Uterus (tissue), 4 donors: ENCODE results near the gene SP8. TPM values are rescaled to one million over a fixed set of nuclear protein-coding genes. Genes with fewer than 3 reads are reported as not detected.

Source experiments
- DNase-seq, 2 donors: peaks; one replicate each; pipeline ENCODE4 v3.0.0-alpha.2; 2019 to 2020
- H3K27ac ChIP-seq, 2 donors: fragments of 200-600 bp; sonication (generic); 1 replicate in 1 of 2; 2 replicates in 1 of 2; pipeline ENCODE4 v1.5.1; 2016 to 2018
- H3K27me3 ChIP-seq, 2 donors: fragments of 200-600 bp; sonication (generic); one replicate each; pipeline ENCODE4 v1.5.1; 2018 to 2019; ENCODE audit warnings: control low read depth in 1 of 2
- H3K36me3 ChIP-seq, 2 donors: fragments of 200-600 bp; sonication (generic); one replicate each; pipeline ENCODE4 v1.5.1; 2019; ENCODE audit warnings: control low read depth in 1 of 2
- H3K4me1 ChIP-seq, 2 donors: fragments of 200-600 bp; sonication (generic); one replicate each; pipeline ENCODE4 v1.5.1; 2018 to 2019; ENCODE audit warnings: control low read depth in 1 of 2
- H3K4me3 ChIP-seq, 2 donors: fragments of 200-600 bp; sonication (generic); 1 replicate in 1 of 2; 2 replicates in 1 of 2; pipeline ENCODE4 v1.5.1; 2018 to 2019; ENCODE audit warnings: mild to moderate bottlenecking in 1 of 2
- H3K9me3 ChIP-seq, 2 donors: fragments of 200-600 bp; sonication (generic); one replicate each; pipeline ENCODE4 v1.5.1; 2019; ENCODE audit warnings: control low read depth in 1 of 2
- POLR2A ChIP-seq, 2 donors: fragments of 450-650 bp; IDR thresholded peaks; one replicate each; pipeline ENCODE4 v1.6.1; 2016; ENCODE audit warnings: antibody characterized with exemption in 2 of 2, mild to moderate bottlenecking in 1 of 2, moderate library complexity in 1 of 2
- intact Hi-C: fragments of 100-400 bp; cut with DNase I; formaldehyde crosslinking; loops from one replicate; pipeline ENCODE4 v1.15.1; 2023; ENCODE audit warnings: low total_unique reads
- total RNA-seq, 4 donors: library from RNA; depleted of rRNA in 3 of 4; stranded (reverse); fragments of >200 nt in 3 of 4; gene quantifications; one replicate each; pipeline versions ENCODE4 v1.1.0 to v1.2.4, GENCODE V29; 2014 to 2023
- TF ChIP-seq, protein P1 (sequence below), 4 experiments: fragments of 200-600 bp in 2 of 4; fragments of 450-650 bp in 2 of 4; sonication (generic) in 2 of 4; IDR thresholded peaks; one replicate each; pipeline ENCODE4 v1.5.1; 2016 to 2019; ENCODE audit warnings: antibody characterized with exemption in 4 of 4, mild to moderate bottlenecking in 2 of 4, moderate library complexity in 1 of 4
- donor health status: DM: yes; HTN: yes; CAD: no.

The SP8 gene
- total RNA-seq, 4 donors from 2014 or later, result not detected

DNA sequence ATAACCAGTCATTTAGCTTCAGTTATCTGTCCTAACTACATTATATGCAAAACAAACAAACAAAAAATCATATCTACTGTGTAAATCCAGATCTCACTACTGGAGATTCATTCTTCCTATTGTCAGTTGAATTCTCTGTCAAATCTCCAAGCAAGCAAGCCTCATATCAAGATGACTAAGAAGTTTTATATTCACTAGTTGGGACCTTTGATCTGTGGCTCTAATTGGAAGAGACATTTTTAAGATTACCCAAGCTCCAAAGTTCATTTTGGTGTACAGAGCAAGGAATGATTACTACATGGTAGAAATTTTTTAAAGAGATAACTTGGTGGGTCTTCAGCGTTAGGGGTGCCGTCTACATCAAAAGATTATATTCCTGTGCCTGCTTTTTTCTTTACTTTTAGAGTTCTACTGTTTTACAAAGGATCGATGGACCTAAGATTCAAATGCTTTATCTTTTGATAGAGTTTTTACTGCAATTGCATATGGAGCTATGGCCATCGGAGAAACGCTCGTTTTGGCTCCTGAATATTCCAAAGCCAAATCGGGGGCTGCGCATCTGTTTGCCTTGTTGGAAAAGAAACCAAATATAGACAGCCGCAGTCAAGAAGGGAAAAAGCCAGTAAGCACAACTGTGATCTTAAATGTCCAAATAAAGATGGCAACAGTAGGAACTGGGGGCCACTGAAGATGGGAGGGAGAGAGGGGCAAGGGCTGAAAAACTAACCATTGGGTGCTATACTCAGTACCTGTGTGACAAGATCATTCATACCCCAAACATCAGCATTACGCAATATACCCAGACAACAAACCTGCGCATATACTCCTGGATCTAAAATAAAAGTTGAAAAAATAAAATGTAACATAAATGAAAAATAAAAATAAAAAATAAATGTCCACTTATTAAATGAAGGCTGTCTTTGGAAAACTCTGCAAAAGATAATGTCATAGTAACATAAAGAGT, 47.9 kb downstream of the SP8 start:
- no peak for DNase-seq
- TF ChIP-seq, protein P1, sequence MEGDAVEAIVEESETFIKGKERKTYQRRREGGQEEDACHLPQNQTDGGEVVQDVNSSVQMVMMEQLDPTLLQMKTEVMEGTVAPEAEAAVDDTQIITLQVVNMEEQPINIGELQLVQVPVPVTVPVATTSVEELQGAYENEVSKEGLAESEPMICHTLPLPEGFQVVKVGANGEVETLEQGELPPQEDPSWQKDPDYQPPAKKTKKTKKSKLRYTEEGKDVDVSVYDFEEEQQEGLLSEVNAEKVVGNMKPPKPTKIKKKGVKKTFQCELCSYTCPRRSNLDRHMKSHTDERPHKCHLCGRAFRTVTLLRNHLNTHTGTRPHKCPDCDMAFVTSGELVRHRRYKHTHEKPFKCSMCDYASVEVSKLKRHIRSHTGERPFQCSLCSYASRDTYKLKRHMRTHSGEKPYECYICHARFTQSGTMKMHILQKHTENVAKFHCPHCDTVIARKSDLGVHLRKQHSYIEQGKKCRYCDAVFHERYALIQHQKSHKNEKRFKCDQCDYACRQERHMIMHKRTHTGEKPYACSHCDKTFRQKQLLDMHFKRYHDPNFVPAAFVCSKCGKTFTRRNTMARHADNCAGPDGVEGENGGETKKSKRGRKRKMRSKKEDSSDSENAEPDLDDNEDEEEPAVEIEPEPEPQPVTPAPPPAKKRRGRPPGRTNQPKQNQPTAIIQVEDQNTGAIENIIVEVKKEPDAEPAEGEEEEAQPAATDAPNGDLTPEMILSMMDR (IDR thresholded peaks at IDR 0.05), result no peak
- TF ChIP-seq POLR2A (IDR thresholded peaks at IDR 0.05), result no peak
- no peak overlapping the region for H3K27ac ChIP-seq
- H3K4me3 ChIP-seq, result no peak overlapping the region
- intact Hi-C loops, result no loop called here
- H3K27me3 ChIP-seq, result no peaks in the 10 kb centered on the region
- H3K9me3 ChIP-seq, result no peaks in the 10 kb centered on the region
- H3K36me3 ChIP-seq, result no peaks in the 10 kb centered on the region
- no peaks in the 10 kb centered on the region for H3K4me1 ChIP-seq

DNA sequence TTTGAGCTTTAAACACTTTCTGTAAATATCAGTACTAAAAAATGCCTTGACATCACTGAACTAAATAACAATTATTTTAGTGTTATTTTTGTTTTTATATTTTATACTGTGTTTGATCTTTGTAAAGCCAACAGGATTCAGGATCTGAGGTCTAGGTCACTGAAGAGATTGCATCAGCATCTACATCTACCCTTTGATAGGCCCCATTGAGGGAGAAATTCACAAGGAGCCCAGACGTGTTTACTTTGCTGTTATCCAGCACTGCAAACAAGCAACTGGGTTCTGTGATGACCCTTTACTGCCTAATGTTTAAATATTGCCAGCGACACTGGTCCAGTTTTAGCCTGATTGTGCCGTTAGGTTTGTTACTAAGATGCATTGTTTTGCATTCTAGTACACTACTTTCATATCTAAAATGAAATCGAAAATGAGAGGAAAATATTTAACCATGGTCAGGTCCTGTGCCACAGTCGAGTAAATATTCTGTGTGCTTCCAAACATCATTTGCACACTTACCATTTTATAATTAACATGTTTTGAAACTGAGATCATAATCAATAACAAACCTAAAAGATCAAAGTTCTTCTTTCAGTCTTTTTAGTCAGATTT, 48.7 kb downstream of the SP8 start:
- Histone ChIP-seq H3K9me3 (no peaks in the 10 kb centered on the region), H3K4me3 (no peak overlapping the region), H3K4me1 (no peaks in the 10 kb centered on the region), H3K27me3 (no peaks in the 10 kb centered on the region), H3K27ac (no peak overlapping the region), H3K36me3 (no peaks in the 10 kb centered on the region)
- no peak for DNase-seq
- TF ChIP-seq, protein P1 (IDR thresholded peaks at IDR 0.05), result no peak
- TF ChIP-seq POLR2A (IDR thresholded peaks at IDR 0.05), result no peak
- intact Hi-C loops, result no loop called here

DNA sequence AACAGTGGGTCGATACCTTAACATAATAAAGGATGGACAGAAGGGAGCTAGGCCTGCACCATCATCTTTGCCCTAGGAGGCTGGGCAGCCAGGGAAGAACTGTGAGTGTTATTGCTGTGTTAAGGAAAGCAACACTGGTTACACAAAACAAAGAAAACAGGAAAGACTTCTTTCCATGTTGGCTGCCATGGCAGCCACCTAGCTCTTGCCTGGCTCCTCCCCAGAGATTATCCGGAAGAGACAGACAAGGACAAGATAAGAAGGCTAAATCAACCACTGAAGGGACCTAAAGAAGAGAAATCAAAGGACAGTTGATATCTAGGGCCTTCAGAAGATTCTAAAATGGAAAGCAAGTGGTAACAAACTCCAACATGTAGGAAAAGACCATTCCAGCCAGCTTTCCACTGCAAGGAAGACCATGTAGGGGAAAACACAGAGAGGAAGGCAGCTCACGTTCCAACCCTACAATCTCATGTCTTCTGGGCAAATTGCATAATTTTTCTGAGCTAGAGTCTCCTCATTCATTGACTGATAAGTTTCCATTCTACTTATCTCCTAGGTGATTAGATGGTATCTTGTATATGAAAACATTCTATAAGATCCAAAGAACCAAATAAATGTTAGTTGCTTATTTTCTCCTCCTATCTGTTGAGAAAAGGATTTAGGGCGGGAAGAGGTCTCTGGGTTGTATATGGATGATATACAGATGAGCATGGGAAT, 51.2 kb downstream of the SP8 start:
- intact Hi-C loops, result no loop called here

More for the DNA sequence above, 51.2 kb downstream of the SP8 start:
- no peak for TF ChIP-seq POLR2A (IDR thresholded peaks at IDR 0.05)
- TF ChIP-seq, protein P1 (IDR thresholded peaks at IDR 0.05), result no peak
- Histone ChIP-seq H3K27ac (no peak overlapping the region), H3K9me3 (no peaks in the 10 kb centered on the region), H3K27me3 (no peaks in the 10 kb centered on the region), H3K4me3 (no peak overlapping the region), H3K36me3 (no peaks in the 10 kb centered on the region), H3K4me1 (no peaks in the 10 kb centered on the region)
- DNase-seq, result no peak

Other genes starting within 250 kb of the SP8 start
- under 1 TPM in 1 of 4 donors, not detected in 3; 0.24 TPM for gene ABCB5, start 171.2 kb downstream of the SP8 start, total RNA-seq